GM19372 (cell line): ENCODE results near the gene SYNE3.
A peak's percentile ranks its signal among the peaks of the same experiment; 100 is the strongest.
"Not testable (repeated sequence)": the region's sequence is repeated elsewhere in the genome, so short reads cannot be mapped to it uniquely, and the experiment has no call there.

ENCODE experiments used
- ATAC-seq: cut with Tn5 transposase; IDR thresholded peaks from one replicate; pipeline ENCODE4 v1.9.1; 2021; ENCODE audit warnings: mild to moderate bottlenecking, low read depth, moderate library complexity; ENCODE audit not compliant: unreplicated experiment

Gene SYNE3

DNA sequence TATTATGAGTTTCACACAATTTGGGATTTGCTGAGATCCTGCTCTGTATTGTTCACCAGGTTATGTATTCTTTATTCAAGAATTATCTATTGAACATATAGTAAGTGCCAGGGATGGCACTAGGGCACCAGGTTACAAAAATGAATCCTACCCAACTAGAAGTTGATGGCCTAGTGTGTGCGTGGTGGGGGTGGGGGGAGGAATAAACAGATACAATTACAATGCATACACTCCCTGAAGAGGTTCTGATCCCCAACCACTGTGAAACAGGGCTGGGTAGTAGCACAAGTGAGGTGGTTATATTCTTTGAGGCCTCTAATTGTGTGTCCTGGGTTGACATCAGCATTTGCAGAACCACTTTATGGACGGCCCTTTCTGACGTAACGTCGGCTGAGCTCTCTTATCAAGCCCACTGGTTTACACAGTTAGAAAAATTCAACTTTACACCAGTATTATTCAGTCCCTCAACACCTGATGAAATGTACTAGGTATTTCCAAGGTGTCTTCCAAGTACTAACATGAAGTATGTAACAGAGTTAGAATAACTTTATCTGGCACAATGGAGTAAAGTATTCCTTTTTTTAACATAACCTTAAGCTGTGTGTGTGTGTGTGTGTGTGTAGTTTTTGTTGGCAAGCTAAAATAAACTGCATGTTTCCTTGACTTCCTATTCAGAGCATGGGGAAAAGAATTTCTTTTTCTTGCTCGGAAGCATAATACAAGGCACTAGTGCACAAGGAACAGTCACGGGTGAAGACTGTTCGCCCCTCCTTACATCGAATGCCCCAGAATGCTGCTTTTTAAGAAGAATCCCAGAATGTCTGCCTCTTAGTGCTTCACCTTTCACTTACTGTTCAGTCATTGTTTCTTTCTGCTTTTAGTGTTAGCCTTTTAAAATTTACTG is 10.3 kb upstream of the SYNE3 start:
- no peak for ATAC-seq

- no peak for ATAC-seq
Measured at GRCh38 chr14:95525999-95526398, 9.5 kb upstream of the SYNE3 start.

GRCh38 chr14:95524706-95525512 is 8.5 kb upstream of the SYNE3 start:
- ATAC-seq = no peak

DNA sequence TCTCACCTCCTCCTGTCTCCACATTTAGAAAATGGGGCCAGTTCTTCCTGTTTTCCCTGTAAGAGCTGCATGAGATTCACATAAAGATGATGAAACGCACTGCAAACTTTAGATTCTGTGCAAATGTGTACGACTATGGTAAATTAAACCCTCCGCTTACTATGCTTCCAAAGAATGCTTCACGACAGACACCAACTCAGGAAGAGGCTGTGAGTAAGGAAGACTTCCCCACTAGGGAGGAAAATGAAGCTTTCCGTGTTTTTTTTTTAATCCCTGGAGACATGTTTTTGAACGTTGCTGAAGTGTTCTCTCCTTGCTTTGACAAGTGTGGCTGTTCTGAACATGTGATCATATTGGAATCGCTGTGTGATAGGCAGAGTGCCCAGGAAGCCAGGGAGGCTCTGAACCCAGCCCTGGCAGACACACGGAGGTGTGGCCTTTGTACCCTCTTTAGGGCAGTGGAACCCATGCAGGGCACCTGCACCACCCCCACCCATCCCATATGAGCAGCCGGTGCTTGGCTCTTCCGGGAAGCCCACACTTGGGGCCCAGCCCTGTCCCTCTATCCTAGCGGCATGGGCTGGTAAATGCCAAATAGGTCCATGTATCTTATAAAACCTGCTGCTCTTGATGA is 7.5 kb upstream of the SYNE3 start:
- ATAC-seq = no peak

- no peak for ATAC-seq
Measured at GRCh38 chr14:95523051-95523814, 6.8 kb upstream of the SYNE3 start.

- no peak for ATAC-seq
Measured at GRCh38 chr14:95522556-95522955, 6.1 kb upstream of the SYNE3 start.

- no peak for ATAC-seq
Measured at GRCh38 chr14:95522116-95522515, 5.7 kb upstream of the SYNE3 start.

- no peak for ATAC-seq
Measured at GRCh38 chr14:95521001-95521400, 4.6 kb upstream of the SYNE3 start.

DNA sequence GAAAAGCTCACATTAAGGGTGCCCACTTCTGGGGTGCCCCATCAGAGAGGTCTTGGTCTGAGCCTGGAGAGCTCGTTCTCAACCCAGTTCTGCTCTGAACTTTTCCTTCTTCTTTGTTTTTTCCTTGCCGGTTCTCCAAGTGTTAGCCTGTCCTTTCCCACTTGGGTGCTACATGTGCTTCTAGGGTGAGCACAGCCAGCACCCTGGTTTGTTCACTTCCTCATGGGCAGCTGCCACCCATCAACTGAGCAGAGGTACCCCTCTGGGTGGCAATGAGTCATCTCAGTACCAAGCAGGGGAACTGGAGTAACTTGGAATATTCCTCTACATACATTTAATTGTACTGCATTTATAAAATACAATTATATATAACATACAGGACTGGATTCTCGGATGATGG is 3.9 kb upstream of the SYNE3 start:
- ATAC-seq = no peak

DNA sequence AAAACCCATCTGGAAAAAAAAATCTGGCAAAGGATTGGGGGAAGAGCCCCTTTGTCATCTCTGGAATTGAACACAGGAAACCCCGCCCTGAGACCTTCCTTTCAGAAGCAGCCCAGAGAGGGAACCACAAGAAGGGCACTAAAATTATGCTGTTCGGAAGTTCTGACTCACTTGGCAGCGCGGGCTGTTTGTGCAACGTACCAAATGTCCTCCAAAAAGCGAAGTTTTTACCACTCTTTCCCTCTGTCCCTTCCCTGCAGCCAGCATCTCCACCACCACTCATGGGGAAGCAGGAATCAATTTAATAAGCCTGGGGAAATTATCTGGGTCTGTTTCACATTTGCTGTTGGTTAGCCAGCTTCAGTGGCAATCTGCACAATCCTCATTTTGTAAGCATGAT is 3.2 kb upstream of the SYNE3 start:
- ATAC-seq = no peak

DNA sequence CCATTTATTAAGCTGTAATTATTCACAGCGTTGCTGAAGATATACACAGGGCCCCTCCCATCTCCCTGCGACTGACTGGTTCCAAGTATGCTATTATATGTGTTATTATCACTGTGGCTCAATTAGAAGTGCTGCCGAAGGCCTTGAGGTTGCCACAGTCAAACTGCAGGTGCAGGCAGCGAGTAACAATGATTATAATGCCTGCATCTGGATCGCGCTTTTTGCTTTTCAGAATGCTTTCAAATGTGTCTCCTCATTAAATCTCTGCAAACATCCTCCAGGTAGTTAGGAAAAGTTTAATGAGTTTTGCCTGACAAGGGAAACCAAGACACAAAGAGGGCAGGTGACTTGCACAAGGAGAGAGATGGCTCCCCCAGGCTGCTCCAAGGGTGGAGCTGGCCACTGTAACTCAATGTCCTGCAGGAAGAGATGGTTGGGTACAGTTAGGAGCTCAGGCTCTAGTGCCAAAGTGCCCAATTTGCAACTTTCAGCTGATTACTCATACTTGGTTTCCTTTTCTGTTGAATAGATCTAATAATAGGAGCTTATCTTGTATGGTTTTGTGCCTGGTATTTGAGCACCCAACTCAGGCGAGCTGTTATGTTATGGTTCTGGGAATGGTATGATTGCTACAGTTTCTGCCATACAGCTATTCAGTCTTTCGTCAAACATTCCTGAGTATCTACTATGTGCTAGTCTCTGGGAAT is 1.7 kb upstream of the SYNE3 start:
- no peak for ATAC-seq

DNA sequence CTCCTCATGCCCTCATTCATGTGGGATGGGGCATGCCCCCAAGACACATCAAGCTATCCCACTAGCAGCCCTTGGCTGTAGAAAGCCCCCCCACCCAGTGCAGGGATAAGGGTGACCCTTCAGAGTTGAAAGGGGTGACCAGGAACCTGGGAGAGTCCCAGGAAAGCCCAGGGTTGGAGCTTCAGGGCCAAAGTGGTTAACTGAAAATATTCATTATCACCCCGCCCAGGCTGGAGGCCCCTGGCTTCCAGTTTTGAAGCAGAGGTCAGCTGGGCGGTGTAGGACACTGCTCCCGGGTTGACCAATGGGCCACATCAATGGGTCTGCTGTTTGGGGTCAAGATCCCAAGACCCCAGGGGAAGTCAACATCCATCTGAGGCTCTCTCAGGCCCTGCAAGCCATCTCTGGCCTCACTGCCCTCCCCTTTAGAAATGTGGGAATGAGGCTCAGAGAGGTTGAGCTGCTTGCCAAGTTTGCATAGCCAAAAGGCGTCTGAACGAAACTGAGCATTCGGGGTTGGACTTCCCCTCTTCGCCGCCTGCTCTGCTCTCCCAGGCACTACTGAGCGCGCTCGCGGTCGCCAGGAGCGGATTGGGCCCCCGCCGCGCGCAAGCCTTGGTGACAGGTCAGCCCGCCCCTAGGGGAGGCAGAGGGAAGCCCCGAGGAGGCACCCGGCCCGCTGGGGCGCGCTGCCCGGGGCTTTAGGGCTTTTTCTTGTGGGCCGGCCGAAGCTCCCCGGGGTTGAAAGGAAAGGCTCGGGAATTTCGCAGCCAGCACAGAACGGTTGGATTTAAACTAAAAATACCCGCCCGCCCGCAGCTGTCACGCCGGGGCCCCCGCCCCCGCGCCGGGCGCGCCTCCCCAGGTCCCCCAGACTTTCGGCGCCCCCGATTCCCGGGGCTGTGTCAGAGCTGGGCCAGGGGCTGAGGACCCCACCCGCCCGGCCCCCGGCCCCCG is 576 bp downstream of the SYNE3 start:
- ATAC-seq = peak; percentile 81

GRCh38 chr14:95515080-95515489 is 1.4 kb downstream of the SYNE3 start:
- ATAC-seq = no peak

DNA sequence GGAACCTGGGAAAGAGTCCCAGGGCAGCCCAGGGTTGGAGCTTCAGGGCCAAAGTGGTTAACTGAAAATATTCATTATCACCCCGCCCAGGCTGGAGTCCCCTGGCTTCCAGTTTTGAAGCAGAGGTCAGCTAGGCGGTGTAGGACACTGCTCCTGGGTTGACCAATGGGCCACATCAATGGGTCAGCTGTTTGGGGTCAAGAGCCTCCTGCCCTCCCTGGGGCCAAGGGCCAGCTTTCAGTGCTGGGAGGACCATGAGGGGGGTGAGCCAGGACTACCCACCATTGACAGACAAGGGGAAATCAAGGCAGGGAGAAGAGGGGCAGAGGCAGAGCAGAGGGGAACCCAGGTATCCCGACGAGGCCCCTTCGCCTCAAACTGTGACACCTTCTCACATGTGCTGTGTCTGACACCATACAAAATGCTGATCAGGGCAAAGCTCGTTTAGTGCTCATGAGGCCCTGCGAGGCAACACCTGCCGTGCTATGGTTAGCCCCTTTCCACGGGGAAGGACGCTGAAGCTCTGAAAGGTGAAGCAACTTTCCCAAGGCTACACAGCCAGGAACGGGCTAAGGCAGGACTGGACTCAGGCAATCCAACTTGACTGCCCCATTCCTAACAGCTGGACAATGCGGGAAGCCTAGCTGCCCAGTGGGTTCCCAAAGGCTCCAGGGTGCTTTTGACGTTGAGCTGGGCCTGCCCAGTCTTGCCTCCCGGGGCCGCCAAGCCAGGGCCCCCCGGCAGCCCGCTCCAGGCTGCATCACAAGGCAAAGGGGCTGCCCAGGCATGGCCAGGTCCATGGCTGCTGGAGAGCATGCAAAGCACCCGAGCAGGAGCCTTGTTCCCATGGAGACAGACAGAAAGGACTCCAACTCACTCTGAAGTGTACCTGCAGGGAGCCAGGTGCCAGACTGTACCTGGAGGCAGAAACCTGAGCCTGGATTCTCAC is 2.0 kb downstream of the SYNE3 start:
- no peak for ATAC-seq

- ATAC-seq = no peak
Measured at GRCh38 chr14:95513291-95513690, 3.2 kb downstream of the SYNE3 start.

DNA sequence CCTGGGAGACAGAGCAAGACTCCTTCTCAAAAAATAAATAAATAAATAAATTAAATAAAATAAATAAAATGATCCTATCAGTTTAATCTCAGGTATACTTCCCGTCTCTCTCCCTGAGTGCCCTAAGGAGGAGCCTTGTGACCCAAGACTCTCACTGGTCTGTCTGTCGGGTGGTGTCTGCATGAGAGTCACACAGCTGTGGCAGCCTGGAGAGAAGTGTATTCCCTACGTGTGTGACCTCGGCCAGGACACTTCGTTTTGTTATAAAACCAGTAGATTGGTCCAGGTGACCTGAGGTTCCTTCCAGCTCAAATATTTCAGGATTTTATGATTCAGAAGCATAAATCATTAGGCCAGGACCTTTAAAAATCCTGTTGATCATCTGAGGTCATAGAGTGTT is 4.8 kb downstream of the SYNE3 start:
- no peak for ATAC-seq

GRCh38 chr14:95510804-95511203 is 5.6 kb downstream of the SYNE3 start:
- no peak for ATAC-seq

DNA sequence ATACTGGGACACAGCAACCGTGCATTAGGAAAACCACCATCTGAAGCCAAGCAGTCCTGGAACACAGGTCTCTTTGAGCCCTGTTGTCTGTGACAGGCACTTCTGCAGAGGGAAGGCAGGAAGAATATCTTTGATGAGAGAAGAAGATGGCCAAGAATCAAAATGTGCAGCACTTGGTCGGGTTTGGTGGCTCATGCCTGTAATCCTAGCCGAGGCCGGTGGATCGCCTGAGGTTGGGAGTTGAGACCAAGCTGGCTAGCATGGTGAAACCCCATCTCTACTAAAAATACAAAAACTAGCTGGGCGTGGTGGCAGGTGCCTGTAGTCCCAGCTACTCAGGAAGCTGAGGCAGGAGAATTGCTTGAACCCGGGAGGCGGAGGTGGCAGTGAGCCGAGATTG is 6.1 kb downstream of the SYNE3 start:
- ATAC-seq = not testable (repeated sequence)
